Non-pigmented ciliary epithelial cell (primary cell): ENCODE measurements around the gene FKBP11.
"Not testable (repeated sequence)": the region's sequence is repeated elsewhere in the genome, so short reads cannot be mapped to it uniquely, and the experiment has no call there.

Source experiments
- DNase-seq: peaks from one replicate; pipeline ENCODE4 v3.0.0-alpha.2; 2010; ENCODE audit warnings: low read depth

Gene FKBP11

GRCh38 chr12:48907245-48907644 is 18.0 kb downstream of the FKBP11 start:
- DNase-seq = no peak

DNA sequence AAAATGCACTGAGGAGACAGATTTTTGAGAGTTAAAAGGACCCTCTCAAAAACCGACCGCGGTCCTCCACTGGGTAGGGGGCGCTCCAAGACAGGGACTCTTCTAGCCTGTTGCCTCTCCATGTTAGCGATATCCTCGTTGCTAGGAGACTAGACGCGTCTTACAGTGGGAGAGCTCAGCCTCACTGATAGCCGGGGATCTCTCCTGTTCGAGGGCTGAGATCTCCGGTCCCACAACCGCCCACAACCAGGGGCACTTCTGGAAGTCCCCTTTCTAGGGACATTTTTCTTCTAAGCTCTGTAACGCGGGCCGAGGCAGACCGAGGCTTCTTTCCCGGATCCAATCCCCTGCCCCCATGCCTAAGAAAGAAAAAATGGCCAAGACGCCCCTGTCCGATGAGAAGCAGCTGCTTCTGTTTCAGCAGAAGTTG is 21.3 kb downstream of the FKBP11 start:
- DNase-seq = no peak

DNA sequence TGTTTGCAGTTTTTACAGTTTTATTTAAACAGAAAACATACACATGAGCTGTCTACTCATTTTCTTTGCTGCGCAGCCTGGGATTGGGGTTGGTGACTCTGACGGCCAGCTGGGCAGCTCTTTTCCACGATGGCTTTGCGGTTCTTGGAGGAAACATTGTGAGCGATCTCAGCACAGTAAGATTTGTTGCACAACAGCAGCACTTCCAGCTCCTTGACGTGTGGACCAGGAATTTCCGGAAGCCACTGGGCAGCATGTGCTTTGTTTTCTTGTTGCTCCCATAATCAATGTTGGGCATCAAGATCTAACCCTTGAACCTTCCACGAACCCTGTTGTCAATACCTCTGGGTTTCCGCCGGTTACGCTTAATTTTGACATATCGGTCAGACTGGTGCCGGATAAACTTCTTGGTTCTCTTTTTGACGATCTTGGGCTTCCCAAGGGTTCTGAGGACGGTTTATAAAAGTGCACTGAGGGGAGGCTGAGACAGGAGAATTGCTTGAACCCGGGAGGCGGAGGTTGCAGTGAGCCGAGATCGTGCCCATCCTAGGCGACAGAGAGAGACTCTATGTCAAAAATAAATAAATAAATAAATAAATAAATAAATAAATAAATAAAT is 21.8 kb downstream of the FKBP11 start:
- DNase-seq = no peak

DNA sequence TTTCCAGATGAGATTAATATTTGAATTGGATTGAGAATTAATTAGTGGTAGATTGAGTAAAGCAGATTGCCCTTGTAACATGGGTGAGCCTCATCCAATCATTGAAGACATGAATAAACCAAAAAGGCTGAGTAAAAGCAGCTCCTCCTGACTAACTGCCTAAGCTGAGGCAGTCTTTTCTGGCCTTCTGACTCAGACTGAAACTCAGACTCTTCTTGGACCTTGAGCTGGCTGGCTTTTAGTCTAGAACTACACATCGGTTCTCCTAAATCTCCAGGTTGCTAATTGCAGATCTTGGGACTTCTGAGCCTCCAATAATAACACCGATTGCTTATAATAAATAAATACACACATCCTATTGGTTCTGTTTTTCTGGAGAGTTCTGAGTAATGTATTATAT is 24.0 kb downstream of the FKBP11 start:
- DNase-seq = no peak

DNA sequence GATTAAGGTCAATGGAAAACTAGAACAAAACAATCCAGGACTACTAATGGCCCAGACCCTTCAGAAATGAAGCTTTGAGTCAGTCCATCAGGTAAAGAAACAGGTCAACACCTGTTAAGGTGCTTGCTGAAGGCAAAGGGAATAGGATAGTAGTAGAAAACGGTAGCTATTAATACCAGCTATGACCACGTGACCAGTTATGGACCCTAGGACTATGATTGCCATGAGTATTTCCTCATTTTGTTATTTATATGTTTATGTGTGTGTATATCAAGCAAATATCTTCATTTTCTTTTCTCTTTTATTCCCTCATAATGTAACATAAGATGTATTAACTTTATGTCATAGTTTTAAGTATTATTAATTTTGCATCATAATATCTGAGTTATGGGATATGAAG is 25.6 kb downstream of the FKBP11 start:
- no peak for DNase-seq

DNA sequence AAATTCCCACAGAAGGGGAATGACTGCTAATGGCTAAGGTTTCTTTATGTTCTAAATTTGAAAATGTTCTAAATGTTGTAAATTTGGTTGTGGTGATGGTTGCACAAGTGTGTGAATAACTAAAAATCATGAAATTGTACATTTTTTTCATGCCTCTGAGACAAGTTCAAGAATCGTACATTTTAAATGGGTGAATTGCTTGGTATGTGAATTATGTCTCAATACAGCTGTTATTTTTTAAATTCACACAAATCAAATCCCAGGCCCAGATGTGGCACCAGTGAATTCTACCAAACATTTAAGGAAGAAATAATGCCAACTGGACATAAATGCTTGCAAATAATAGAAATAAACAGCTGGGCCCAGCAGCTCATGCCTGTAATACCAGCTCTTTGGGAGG is 31.0 kb downstream of the FKBP11 start:
- no peak for DNase-seq

DNA sequence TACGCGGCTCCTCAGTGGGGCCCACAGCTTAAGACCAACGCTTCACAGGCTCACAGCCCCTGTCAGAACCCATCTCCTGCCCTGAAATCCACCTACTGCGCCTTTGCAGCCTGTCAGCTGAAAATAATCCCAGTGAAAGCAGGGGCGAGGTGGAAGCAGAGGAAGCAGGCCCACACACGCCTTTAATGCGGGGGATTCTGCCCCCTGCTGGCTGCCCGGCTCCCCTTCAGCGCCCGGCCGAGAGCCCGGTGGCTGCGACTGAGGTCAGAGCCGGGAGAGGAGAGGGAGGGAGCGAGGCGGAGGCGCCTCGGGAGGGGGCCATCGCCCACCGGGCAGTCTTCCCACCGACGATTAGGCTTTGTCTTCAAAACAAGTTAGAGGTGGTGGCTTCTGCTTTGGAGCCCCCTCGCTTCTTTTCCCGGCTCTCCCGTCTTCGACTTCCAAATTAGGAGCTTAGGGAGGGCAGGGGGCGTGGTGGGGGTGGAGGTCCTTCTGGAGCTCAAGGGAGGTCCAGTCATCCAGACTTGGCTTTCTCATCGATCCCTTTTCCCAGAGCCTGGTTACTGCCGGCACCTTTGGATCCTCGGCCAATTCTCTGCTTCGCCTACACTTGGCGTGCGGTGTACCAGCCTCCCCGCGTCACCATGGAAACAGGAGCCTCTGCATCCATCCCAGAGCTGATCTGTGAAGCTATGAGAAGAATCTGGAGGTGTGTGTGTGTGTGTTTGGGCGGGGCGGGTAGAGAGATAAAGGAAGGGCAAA is 34.5 kb downstream of the FKBP11 start:
- no peak for DNase-seq

- no peak for DNase-seq
Observed at GRCh38 chr12:48889679-48890078, 35.6 kb downstream of the FKBP11 start.

GRCh38 chr12:48883305-48884161 is 41.8 kb downstream of the FKBP11 start:
- DNase-seq = no peak

DNA sequence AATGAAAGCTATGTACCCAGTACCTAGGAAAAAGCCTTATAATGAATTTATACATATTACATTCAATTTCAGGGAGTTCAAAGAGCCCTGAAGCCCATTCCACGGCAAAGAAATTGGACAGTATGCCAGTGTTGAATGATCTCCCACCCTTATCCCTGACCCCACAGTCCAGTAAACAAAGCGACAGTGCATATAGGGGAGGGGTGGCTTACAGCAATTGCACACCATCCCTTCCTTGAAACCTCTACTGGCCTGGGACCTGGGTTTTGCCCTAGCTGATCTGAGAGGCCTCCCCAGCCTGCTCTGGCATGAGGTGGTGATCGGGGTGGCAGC is 42.4 kb downstream of the FKBP11 start:
- no peak for DNase-seq

GRCh38 chr12:48882315-48882687 is 43.0 kb downstream of the FKBP11 start:
- DNase-seq = no peak

DNA sequence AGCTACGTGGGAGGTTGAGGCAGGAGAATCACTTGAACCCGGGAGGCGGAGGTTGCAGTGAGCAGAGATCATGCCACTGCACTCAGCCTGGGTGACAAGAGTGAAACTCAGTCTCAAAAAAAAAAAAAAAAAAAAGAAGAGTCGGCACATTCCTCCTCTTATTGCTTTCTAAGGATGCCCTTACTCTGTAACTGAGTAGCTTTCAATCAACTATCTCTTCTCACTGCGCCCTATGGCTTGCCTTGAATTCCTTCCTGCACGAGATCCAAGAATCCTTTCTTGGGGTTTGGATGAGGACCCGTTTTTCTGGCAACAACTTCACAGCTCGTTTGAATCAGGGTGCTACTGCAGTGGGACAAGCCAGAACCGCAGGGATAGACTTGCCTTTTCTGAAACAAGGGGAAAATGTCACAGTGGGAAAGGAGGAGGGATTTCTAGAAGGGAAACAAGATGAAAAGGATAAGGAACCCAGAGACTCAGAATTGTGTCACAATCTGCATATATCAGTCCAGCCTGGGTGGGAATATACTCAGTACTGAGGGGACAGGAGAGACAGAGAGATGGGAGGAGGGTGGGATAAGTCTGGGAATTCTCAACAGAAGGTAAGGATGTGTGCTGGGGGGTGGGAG is 43.5 kb downstream of the FKBP11 start:
- DNase-seq = no peak

DNA sequence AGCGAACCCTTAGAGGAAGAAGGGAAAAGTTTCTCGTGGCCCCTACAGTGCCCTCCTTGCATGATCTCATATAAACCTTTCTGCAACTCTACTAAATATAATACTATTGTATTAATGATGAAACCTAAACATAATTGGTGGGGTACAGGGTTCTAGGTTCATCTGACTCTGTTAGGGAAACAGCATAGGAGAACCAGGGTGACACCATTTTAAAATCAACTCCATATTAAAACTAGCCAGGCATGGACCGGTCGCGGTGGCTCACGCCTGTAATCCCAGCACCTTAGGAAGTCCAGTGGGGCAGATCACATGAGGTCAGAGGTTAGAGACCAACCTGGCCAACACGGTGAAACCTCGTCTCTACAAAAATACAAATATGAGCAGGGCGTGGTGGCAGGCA is 44.6 kb downstream of the FKBP11 start:
- DNase-seq = no peak

DNA sequence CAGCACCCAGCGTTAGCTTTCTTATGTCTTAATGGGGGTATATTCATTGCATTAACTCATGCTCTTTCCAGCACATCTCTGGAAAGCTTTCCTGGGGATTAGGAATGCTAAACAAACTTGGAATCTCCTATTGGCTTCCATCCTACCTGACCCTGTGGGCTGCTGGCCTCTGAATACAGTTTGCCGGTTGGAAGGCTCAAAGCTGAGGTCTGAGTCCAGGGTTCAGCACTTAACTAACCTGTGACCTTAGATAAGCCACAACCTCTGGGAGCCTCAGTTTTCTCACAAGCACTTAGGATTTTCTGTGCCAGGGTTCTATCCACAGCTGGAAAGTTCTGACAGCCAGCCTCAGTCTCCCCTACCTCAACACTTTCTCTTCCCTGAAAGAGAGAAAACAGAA is 46.7 kb downstream of the FKBP11 start:
- DNase-seq = no peak

GRCh38 chr12:48875944-48876515 is 49.3 kb downstream of the FKBP11 start:
- no peak for DNase-seq

GRCh38 chr12:48873534-48873933 is 51.8 kb downstream of the FKBP11 start:
- DNase-seq = not testable (repeated sequence)

GRCh38 chr12:48873096-48873495 is 52.2 kb downstream of the FKBP11 start:
- no peak for DNase-seq
